Mesendoderm (in vitro differentiated cells): Measurements from ENCODE around the gene PPP1R9B.

Source experiments
- DNase-seq: peaks from one replicate; pipeline ENCODE4 v3.0.0; 2013
- H2AK5ac ChIP-seq: 2 replicates; pipeline ENCODE4 v1.6.1; 2013; ENCODE audit warnings: low read length, inconsistent platforms
- H2BK120ac ChIP-seq: 2 replicates; pipeline ENCODE4 v1.6.1; 2013; ENCODE audit warnings: low read depth, mild to moderate bottlenecking, low read length, moderate library complexity, mixed read lengths
- H2BK15ac ChIP-seq: replicated peaks from 2 replicates; pipeline ENCODE4 v1.6.1; 2013; ENCODE audit warnings: low read depth, mild to moderate bottlenecking, moderate library complexity
- H2BK5ac ChIP-seq: 2 replicates; pipeline ENCODE4 v1.6.1; 2013; ENCODE audit warnings: low read length, inconsistent platforms
- H3K18ac ChIP-seq: 2 replicates; pipeline ENCODE4 v1.6.1; 2013; ENCODE audit warnings: mild to moderate bottlenecking, low read length, mixed read lengths
- H3K23ac ChIP-seq: one replicate; pipeline ENCODE4 v1.6.1; 2013; ENCODE audit warnings: low read length
- H3K27ac ChIP-seq: 2 replicates; pipeline ENCODE4 v1.5.1; 2013; ENCODE audit warnings: low read depth, mild to moderate bottlenecking, inconsistent platforms, low read length, moderate library complexity
- H3K27me3 ChIP-seq: 2 replicates; pipeline ENCODE4 v1.6.1; 2013; ENCODE audit warnings: low read length, control low read depth, mild to moderate bottlenecking, inconsistent platforms; ENCODE audit not compliant: insufficient read depth, poor library complexity
- H3K36me3 ChIP-seq: 2 replicates; pipeline ENCODE4 v1.6.1; 2013; ENCODE audit warnings: low read length, inconsistent platforms; ENCODE audit not compliant: control insufficient read depth, insufficient read depth
- H3K4ac ChIP-seq: one replicate; pipeline ENCODE4 v1.6.1; 2013; ENCODE audit warnings: low read depth, mild to moderate bottlenecking, low read length, moderate library complexity
- H3K4me1 ChIP-seq: 2 replicates; pipeline ENCODE4 v1.6.1; 2013; ENCODE audit warnings: low read depth, low read length, inconsistent platforms; ENCODE audit not compliant: control insufficient read depth
- H3K4me2 ChIP-seq: 2 replicates; pipeline ENCODE4 v1.6.1; 2013; ENCODE audit warnings: low read length
- H3K4me3 ChIP-seq: 2 replicates; pipeline ENCODE4 v1.5.1; 2013; ENCODE audit warnings: mild to moderate bottlenecking, low read length
- H3K56ac ChIP-seq: one replicate; pipeline ENCODE4 v1.6.1; 2013; ENCODE audit warnings: low read length
- H3K79me1 ChIP-seq: 2 replicates; pipeline ENCODE4 v1.6.1; 2013; ENCODE audit warnings: low read length, inconsistent platforms
- H3K79me2 ChIP-seq: 2 replicates; pipeline ENCODE4 v1.6.1; 2013; ENCODE audit warnings: mild to moderate bottlenecking, low read length; ENCODE audit not compliant: control insufficient read depth, insufficient read depth
- H3K9ac ChIP-seq: 2 replicates; pipeline ENCODE4 v1.6.1; 2013; ENCODE audit warnings: low read length, inconsistent platforms
- H4K5ac ChIP-seq: one replicate; pipeline ENCODE4 v1.6.1; 2013; ENCODE audit warnings: low read length
- H4K8ac ChIP-seq: one replicate; pipeline ENCODE4 v1.6.1; 2013; ENCODE audit warnings: low read depth, mild to moderate bottlenecking, control low read depth, low read length, moderate library complexity
- WGBS: extraction: QIAGEN DNeasy Blood & Tissue Kit; methylation state at CpG from one replicate; pipeline ENCODE4 v1.1.7; 2013; ENCODE audit warnings: low lambda C conversion rate, missing lambda C conversion rate; ENCODE audit not compliant: insufficient coverage; ENCODE audit errors: extremely low coverage; 5-methylcytosine and 5-hydroxymethylcytosine counted together

PPP1R9B gene

GRCh38 chr17:50144845-50145531 lies 5.5 kb downstream of the PPP1R9B start:
- H3K23ac ChIP-seq = no peak overlapping the region
- H3K4me3 ChIP-seq = no peak overlapping the region
- H3K79me2 ChIP-seq = peaks cover 6% of the 10 kb centered on the region
- H3K79me1 ChIP-seq = peaks cover 9% of the 10 kb centered on the region
- WGBS = no CpG with 5 or more reads among the region's 16 CpGs
- no peak overlapping the region for H2BK15ac ChIP-seq
- H3K4me1 ChIP-seq = peaks cover 9% of the 10 kb centered on the region
- H3K27ac ChIP-seq = no peak overlapping the region
- no peak for DNase-seq
- no peak overlapping the region for H3K9ac ChIP-seq
- H2BK120ac ChIP-seq = no peak overlapping the region
- H3K36me3 ChIP-seq = peaks cover 9% of the 10 kb centered on the region
- no peak overlapping the region for H4K5ac ChIP-seq
- H2BK5ac ChIP-seq = no peak overlapping the region
- H3K18ac ChIP-seq = no peak overlapping the region
- H3K4ac ChIP-seq = no peak overlapping the region
- no peaks in the 10 kb centered on the region for H3K27me3 ChIP-seq
- no peak overlapping the region for H4K8ac ChIP-seq
- H3K4me2 ChIP-seq = no peak overlapping the region
- H3K56ac ChIP-seq = no peak overlapping the region
- H2AK5ac ChIP-seq = no peak overlapping the region

DNA sequence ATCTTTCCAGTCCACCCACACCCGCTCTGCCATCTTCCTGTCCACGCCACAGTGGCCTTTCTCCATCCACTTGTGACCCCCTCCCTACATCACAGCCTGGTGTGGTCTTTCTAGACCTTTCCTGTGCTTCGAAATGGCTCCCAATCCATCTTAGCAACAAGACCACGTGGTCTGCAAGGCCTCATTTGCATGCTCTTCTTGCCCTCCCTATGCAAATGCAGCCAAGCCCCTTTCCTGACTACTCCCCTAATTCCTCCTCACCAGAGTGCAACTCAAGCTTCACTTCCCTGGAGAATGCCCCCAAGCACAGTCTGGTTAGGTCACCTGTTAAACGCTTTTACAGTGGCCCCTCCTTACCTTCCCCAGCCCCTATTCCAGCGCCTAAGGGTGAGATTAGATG lies 6.1 kb downstream of the PPP1R9B start:
- Histone ChIP-seq H3K27me3 (no peaks in the 10 kb centered on the region), H4K5ac (no peak overlapping the region), H3K9ac (no peak overlapping the region), H2BK5ac (no peak overlapping the region), H3K79me1 (peaks cover 9% of the 10 kb centered on the region), H3K56ac (no peak overlapping the region), H4K8ac (no peak overlapping the region), H3K4me2 (no peak overlapping the region), H3K36me3 (peaks cover 9% of the 10 kb centered on the region), H3K27ac (no peak overlapping the region), H2AK5ac (no peak overlapping the region), H3K23ac (no peak overlapping the region), H2BK15ac (no peak overlapping the region), H2BK120ac (no peak overlapping the region), H3K18ac (no peak overlapping the region), H3K79me2 (peaks cover 6% of the 10 kb centered on the region), H3K4ac (no peak overlapping the region), H3K4me1 (peaks cover 9% of the 10 kb centered on the region), H3K4me3 (no peak overlapping the region)
- DNase-seq = no peak
- no CpG with 5 or more reads among the region's 6 CpGs for WGBS

DNA sequence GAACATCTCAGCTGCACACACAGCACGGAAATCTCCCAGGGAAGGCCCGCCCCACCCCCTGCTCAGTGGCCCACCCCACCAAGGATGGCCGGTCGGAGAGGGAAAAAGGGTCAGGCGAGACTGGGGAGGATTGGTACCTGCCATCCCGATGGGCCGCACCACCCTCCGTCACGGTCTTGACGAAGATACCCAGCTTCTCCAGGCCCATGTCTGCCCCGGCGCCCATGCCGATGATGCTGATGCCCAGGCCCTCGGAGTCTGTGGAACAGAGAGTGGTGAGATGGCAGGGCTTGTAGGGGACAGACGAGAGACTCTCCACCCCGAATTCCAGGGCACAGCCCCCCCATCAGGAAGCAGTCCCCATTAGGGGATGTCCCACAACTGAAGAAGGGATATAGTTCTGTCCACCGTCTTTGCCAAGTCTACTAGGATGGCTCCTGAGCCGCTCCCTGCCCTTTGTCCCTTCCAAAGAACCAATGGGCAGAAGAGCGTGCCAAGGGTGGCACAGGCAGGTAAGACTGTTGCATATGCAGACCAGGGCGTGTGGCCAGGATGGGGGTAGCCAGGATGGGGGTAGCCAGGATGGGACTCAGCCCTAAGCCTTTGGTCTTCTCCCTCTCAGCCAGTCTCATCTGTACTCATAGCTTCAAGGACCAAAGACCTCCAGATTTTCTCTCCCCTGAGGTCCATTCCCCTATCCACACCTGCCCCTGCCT lies 6.9 kb downstream of the PPP1R9B start:
- peaks cover 9% of the 10 kb centered on the region for H3K79me1 ChIP-seq
- no peak overlapping the region for H2BK5ac ChIP-seq
- peaks cover 9% of the 10 kb centered on the region for H3K4me1 ChIP-seq
- no peaks in the 10 kb centered on the region for H3K27me3 ChIP-seq
- no peak overlapping the region for H3K56ac ChIP-seq
- H3K9ac ChIP-seq = no peak overlapping the region
- no peak overlapping the region for H3K4me2 ChIP-seq
- H4K5ac ChIP-seq = no peak overlapping the region
- no peak overlapping the region for H2AK5ac ChIP-seq
- no peak overlapping the region for H4K8ac ChIP-seq
- H3K27ac ChIP-seq = no peak overlapping the region
- H3K18ac ChIP-seq = no peak overlapping the region
- no peak overlapping the region for H3K4ac ChIP-seq
- peaks cover 6% of the 10 kb centered on the region for H3K79me2 ChIP-seq
- H3K4me3 ChIP-seq = no peak overlapping the region
- H3K36me3 ChIP-seq = peaks cover 11% of the 10 kb centered on the region
- no peak overlapping the region for H3K23ac ChIP-seq
- no peak overlapping the region for H2BK120ac ChIP-seq
- H2BK15ac ChIP-seq = no peak overlapping the region
- DNase-seq = no peak
- WGBS = no CpG with 5 or more reads among the region's 20 CpGs

- H3K56ac ChIP-seq = no peak overlapping the region
- DNase-seq = no peak
- H4K5ac ChIP-seq = no peak overlapping the region
- no peak overlapping the region for H4K8ac ChIP-seq
- H3K4me1 ChIP-seq = peaks cover 4% of the 10 kb centered on the region
- WGBS = no CpG with 5 or more reads among the region's 8 CpGs
- no peak overlapping the region for H3K4ac ChIP-seq
- no peak overlapping the region for H3K4me2 ChIP-seq
- peaks cover 5% of the 10 kb centered on the region for H3K79me1 ChIP-seq
- no peak overlapping the region for H3K23ac ChIP-seq
- no peak overlapping the region for H3K9ac ChIP-seq
- peaks cover 16% of the 10 kb centered on the region for H3K36me3 ChIP-seq
- H3K79me2 ChIP-seq = peaks cover 2% of the 10 kb centered on the region
- no peaks in the 10 kb centered on the region for H3K27me3 ChIP-seq
- no peak overlapping the region for H2BK120ac ChIP-seq
- no peak overlapping the region for H3K27ac ChIP-seq
- H2AK5ac ChIP-seq = no peak overlapping the region
- H3K18ac ChIP-seq = no peak overlapping the region
- no peak overlapping the region for H2BK5ac ChIP-seq
- H3K4me3 ChIP-seq = no peak overlapping the region
- no peak overlapping the region for H2BK15ac ChIP-seq
Observed at GRCh38 chr17:50141745-50142110, 8.7 kb downstream of the PPP1R9B start.

DNA sequence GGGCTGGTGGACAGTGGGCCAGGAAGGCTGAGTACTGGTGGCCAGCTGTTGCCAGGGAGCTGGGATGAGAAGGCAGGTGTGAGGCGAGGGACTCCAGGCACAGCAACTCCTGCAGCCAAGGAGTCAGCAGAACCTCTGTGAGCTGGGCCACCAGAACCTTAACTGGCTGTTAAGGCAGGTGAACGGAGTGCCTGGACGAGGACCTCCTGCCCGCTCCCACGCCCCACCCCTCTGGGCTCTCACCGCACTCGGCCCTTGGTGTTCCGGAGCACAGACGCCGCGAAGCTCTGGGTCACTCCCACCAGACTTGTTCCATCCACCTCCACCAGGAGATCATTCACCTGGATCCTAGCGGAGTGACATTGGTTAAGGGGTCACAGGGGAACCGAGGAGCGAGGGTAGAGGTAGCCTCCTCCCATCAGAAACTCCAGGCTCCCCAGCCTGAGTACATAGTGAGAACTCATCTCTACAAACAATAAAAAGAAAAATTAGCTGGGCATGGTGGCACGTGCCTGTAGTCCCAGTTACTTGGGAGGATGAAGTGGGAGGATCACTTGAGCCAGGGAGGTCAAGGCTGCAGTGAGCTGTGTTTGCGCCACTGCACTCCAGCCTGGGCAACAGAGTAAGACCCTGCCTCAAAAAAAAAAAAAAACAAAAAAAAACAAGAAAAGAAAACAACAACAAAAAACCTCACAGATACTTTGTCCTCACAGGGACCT lies 9.3 kb downstream of the PPP1R9B start:
- Histone ChIP-seq H3K9ac (no peak overlapping the region), H3K4ac (no peak overlapping the region), H2BK5ac (no peak overlapping the region), H3K27me3 (no peaks in the 10 kb centered on the region), H3K79me1 (no peaks in the 10 kb centered on the region), H3K27ac (no peak overlapping the region), H4K5ac (no peak overlapping the region), H3K56ac (peak overlapping the region; percentile 67), H2BK15ac (no peak overlapping the region), H3K23ac (no peak overlapping the region), H3K79me2 (no peaks in the 10 kb centered on the region), H3K18ac (no peak overlapping the region), H2BK120ac (no peak overlapping the region), H3K36me3 (peaks cover 16% of the 10 kb centered on the region), H3K4me2 (no peak overlapping the region), H2AK5ac (no peak overlapping the region), H4K8ac (no peak overlapping the region), H3K4me3 (no peak overlapping the region), H3K4me1 (peaks cover 4% of the 10 kb centered on the region)
- DNase-seq = no peak
- WGBS = no CpG with 5 or more reads among the region's 16 CpGs
